Measurements from ENCODE around the gene MAGI2. TPM values are rescaled to one million over a fixed set of nuclear protein-coding genes. Genes with fewer than 3 reads are reported as not detected.

The MAGI2 gene
- total RNA-seq, 6 experiments from 2014 or later, result 7.1 to 9.8 (median 8.5) TPM

GRCh38 chr7:79465551-79465950, 12.1 kb upstream of the MAGI2 start:
- Mint-ChIP-seq H3K36me3 (ENCODE audit: low read depth) (peaks cover 27% of the 10 kb centered on the region), H3K4me3 (no peak overlapping the region), H3K27ac (no peak overlapping the region), H3K9me3 (no peaks in the 10 kb centered on the region), H3K27me3 (ENCODE audit: insufficient read depth) (no peaks in the 10 kb centered on the region), H3K4me1 (ENCODE audit: low read depth) (peaks cover 21% of the 10 kb centered on the region)
- no peak for TF ChIP-seq CTCF (IDR thresholded peaks at IDR 0.05)
- DNase-seq, result no peak

- H3K27ac Mint-ChIP-seq, result no peak overlapping the region
- H3K4me1 Mint-ChIP-seq (ENCODE audit: low read depth), result peaks cover 36% of the 10 kb centered on the region
- TF ChIP-seq CTCF (IDR thresholded peaks at IDR 0.05), result no peak
- no peaks in the 10 kb centered on the region for H3K27me3 Mint-ChIP-seq (ENCODE audit: insufficient read depth)
- peaks cover 37% of the 10 kb centered on the region for H3K36me3 Mint-ChIP-seq (ENCODE audit: low read depth)
- H3K9me3 Mint-ChIP-seq, result no peaks in the 10 kb centered on the region
- H3K4me3 Mint-ChIP-seq, result no peak overlapping the region
- DNase-seq, result no peak
Observed at GRCh38 chr7:79464051-79464450, 10.6 kb upstream of the MAGI2 start.

- H3K36me3 Mint-ChIP-seq (ENCODE audit: low read depth), result peaks cover 42% of the 10 kb centered on the region
- no peaks in the 10 kb centered on the region for H3K27me3 Mint-ChIP-seq (ENCODE audit: insufficient read depth)
- no peak for DNase-seq
- H3K4me1 Mint-ChIP-seq (ENCODE audit: low read depth), result peaks cover 52% of the 10 kb centered on the region
- H3K4me3 Mint-ChIP-seq, result no peak overlapping the region
- no peak overlapping the region for H3K27ac Mint-ChIP-seq
- no peaks in the 10 kb centered on the region for H3K9me3 Mint-ChIP-seq
- TF ChIP-seq CTCF (IDR thresholded peaks at IDR 0.05), result no peak
Observed at GRCh38 chr7:79462390-79462789, 8.9 kb upstream of the MAGI2 start.

- H3K4me1 Mint-ChIP-seq (ENCODE audit: low read depth), result peaks cover 60% of the 10 kb centered on the region
- H3K9me3 Mint-ChIP-seq, result no peaks in the 10 kb centered on the region
- peak; percentile 73 for DNase-seq
- no peaks in the 10 kb centered on the region for H3K27me3 Mint-ChIP-seq (ENCODE audit: insufficient read depth)
- TF ChIP-seq CTCF (IDR thresholded peaks at IDR 0.05), result no peak
- H3K27ac Mint-ChIP-seq, result peak overlapping the region; percentile 56; the same call in 1 of the 2 replicates
- peaks cover 48% of the 10 kb centered on the region for H3K36me3 Mint-ChIP-seq (ENCODE audit: low read depth)
- peak overlapping the region; percentile 55; the same call in 1 of the 2 replicates for H3K4me3 Mint-ChIP-seq
Observed at GRCh38 chr7:79461660-79462059, 8.2 kb upstream of the MAGI2 start.

- H3K27me3 Mint-ChIP-seq (ENCODE audit: insufficient read depth), result no peaks in the 10 kb centered on the region
- TF ChIP-seq CTCF (IDR thresholded peaks at IDR 0.05), result no peak
- peak overlapping the region; percentile 1; the same call in 1 of the 2 replicates for H3K4me3 Mint-ChIP-seq
- DNase-seq, result no peak
- H3K9me3 Mint-ChIP-seq, result no peaks in the 10 kb centered on the region
- peak overlapping the region; percentile 6 for H3K27ac Mint-ChIP-seq
- peaks cover 81% of the 10 kb centered on the region for H3K4me1 Mint-ChIP-seq (ENCODE audit: low read depth)
- H3K36me3 Mint-ChIP-seq (ENCODE audit: low read depth), result peaks cover 66% of the 10 kb centered on the region
Observed at GRCh38 chr7:79459381-79459780, 5.9 kb upstream of the MAGI2 start.

- H3K27me3 Mint-ChIP-seq (ENCODE audit: insufficient read depth), result no peaks in the 10 kb centered on the region
- H3K36me3 Mint-ChIP-seq (ENCODE audit: low read depth), result peaks cover 63% of the 10 kb centered on the region
- H3K4me1 Mint-ChIP-seq (ENCODE audit: low read depth), result peaks cover 81% of the 10 kb centered on the region
- H3K9me3 Mint-ChIP-seq, result no peaks in the 10 kb centered on the region
- DNase-seq, result no peak
- no peak overlapping the region; the same call in 1 of the 2 replicates for H3K4me3 Mint-ChIP-seq
- no peak for TF ChIP-seq CTCF (IDR thresholded peaks at IDR 0.05)
- H3K27ac Mint-ChIP-seq, result peak overlapping the region; percentile 13; the same call in 1 of the 2 replicates
Observed at GRCh38 chr7:79458796-79459195, 5.3 kb upstream of the MAGI2 start.

All from HFFc6 (cell line).